Stomach (tissue), 9 donors: ENCODE results near the gene EFCC1. TPM values are rescaled to one million over a fixed set of nuclear protein-coding genes. Genes with fewer than 3 reads are reported as not detected.

Experiments
- DNase-seq, 2 donors: peaks; one replicate each; pipeline versions ENCODE4 v3.0.0 to v3.0.0-alpha.2; 2013 to 2019
- H3K27ac ChIP-seq, 5 donors: fragments of 200-600 bp in 4 of 5; sonication (generic) in 4 of 5; one replicate each; pipeline ENCODE4 v1.5.1; 2013 to 2019; ENCODE audit warnings: mild to moderate bottlenecking in 1 of 5, moderate library complexity in 1 of 5
- H3K27me3 ChIP-seq, 3 donors: fragments of 200-600 bp; sonication (generic); one replicate each; pipeline ENCODE4 v1.5.1; 2017 to 2019; ENCODE audit warnings: mixed run types in 1 of 3
- H3K36me3 ChIP-seq, 4 donors: fragments of 200-600 bp; sonication (generic); 1 replicate in 3 of 4; 2 replicates in 1 of 4; pipeline ENCODE4 v1.5.1; 2016 to 2019
- H3K4me1 ChIP-seq, 4 donors: fragments of 200-600 bp; sonication (generic); one replicate each; pipeline ENCODE4 v1.5.1; 2016 to 2019
- H3K4me3 ChIP-seq, 4 donors: fragments of 200-600 bp; sonication (generic) in 3 of 4; one replicate each; pipeline ENCODE4 v1.5.1; 2016 to 2019; ENCODE audit warnings: mild to moderate bottlenecking in 1 of 4
- H3K9me3 ChIP-seq, 4 donors: fragments of 200-600 bp; sonication (generic); one replicate each; pipeline ENCODE4 v1.5.1; 2016 to 2019
- EP300 ChIP-seq: sonication (generic); formaldehyde crosslinking; IDR thresholded peaks from one replicate; pipeline ENCODE4 v1.6.1; 2017; ENCODE audit warnings: antibody characterized with exemption
- POLR2A ChIP-seq, 4 donors: fragments of 450-650 bp; IDR thresholded peaks; one replicate each; pipeline ENCODE4 v1.6.1; 2016; ENCODE audit warnings: antibody characterized with exemption in 4 of 4, control low read depth in 2 of 4, mild to moderate bottlenecking in 1 of 4, moderate library complexity in 1 of 4
- POLR2AphosphoS5 ChIP-seq, 3 donors: sonication (generic); formaldehyde crosslinking; IDR thresholded peaks; one replicate each; pipeline ENCODE4 v1.6.1; 2016; ENCODE audit warnings: antibody characterized with exemption in 3 of 3
- WGBS, 5 donors: extraction: QIAGEN DNeasy Blood & Tissue Kit in 3 of 5; methylation state at CpG; one replicate each; pipeline versions ENCODE4 v1.1.5 to v1.1.7; 2013 to 2018; 5-methylcytosine and 5-hydroxymethylcytosine counted together
- intact Hi-C: fragments of 100-400 bp; cut with DNase I; formaldehyde crosslinking; loops from one replicate; pipeline ENCODE4 v1.15.1; 2023; ENCODE audit warnings: low total_unique reads
- polyA plus RNA-seq, 3 donors: library from polyadenylated mRNA; stranded (reverse); fragments of 200-250 nt; gene quantifications; one replicate each; pipeline ENCODE4 v1.2.3, GENCODE V29; 2013
- total RNA-seq, 5 donors: library from RNA; depleted of rRNA; stranded (reverse); fragments of >200 nt; gene quantifications; one replicate each; pipeline versions ENCODE4 v1.1.0 to v1.2.3, GENCODE V29; 2014 to 2016
- TF ChIP-seq, protein P1 (sequence below), 7 experiments: fragments of 450-650 bp in 4 of 7; fragments of 200-600 bp in 3 of 7; sonication (generic) in 3 of 7; IDR thresholded peaks; one replicate each; pipeline ENCODE4 v1.5.1; 2016 to 2019; ENCODE audit warnings: antibody characterized with exemption in 7 of 7, control low read depth in 2 of 7, mild to moderate bottlenecking in 1 of 7
- donor health status: healthy with polysubstance abuse.
- donor health status: Bipolar disorder and iron deficiency.
- donor health status: healthy.

Gene EFCC1
- total and polyA plus RNA-seq, 8 donors, result 1.0 to 13.9 (median 9.2) TPM

GRCh38 chr3:129081503-129081902 is 80.4 kb downstream of the EFCC1 start:
- no peaks in the 10 kb centered on the region for H3K9me3 ChIP-seq
- 52 to 68% (median 59%) methylated on average over 8 of the region's 8 CpGs for WGBS, 5 donors
- no peaks in the 10 kb centered on the region for H3K36me3 ChIP-seq
- intact Hi-C loops, result no loop called here
- H3K4me3 ChIP-seq, result no peak overlapping the region
- H3K27me3 ChIP-seq, result no peaks in the 10 kb centered on the region
- peaks cover 5 to 24% (median 10%) of the 10 kb centered on the region in 4 donors for H3K4me1 ChIP-seq
- H3K27ac ChIP-seq, result no peak overlapping the region
- TF ChIP-seq POLR2AphosphoS5 (IDR thresholded peaks at IDR 0.05), result no peak
- no peak for TF ChIP-seq EP300
- no peak for TF ChIP-seq POLR2A (IDR thresholded peaks at IDR 0.05)
- TF ChIP-seq, protein P1, sequence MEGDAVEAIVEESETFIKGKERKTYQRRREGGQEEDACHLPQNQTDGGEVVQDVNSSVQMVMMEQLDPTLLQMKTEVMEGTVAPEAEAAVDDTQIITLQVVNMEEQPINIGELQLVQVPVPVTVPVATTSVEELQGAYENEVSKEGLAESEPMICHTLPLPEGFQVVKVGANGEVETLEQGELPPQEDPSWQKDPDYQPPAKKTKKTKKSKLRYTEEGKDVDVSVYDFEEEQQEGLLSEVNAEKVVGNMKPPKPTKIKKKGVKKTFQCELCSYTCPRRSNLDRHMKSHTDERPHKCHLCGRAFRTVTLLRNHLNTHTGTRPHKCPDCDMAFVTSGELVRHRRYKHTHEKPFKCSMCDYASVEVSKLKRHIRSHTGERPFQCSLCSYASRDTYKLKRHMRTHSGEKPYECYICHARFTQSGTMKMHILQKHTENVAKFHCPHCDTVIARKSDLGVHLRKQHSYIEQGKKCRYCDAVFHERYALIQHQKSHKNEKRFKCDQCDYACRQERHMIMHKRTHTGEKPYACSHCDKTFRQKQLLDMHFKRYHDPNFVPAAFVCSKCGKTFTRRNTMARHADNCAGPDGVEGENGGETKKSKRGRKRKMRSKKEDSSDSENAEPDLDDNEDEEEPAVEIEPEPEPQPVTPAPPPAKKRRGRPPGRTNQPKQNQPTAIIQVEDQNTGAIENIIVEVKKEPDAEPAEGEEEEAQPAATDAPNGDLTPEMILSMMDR (IDR thresholded peaks at IDR 0.05), result no peak
- no peak for DNase-seq

- WGBS, 5 donors, result 75 to 83% (median 80%) methylated on average over 9 of the region's 9 CpGs
- no peak for TF ChIP-seq POLR2A (IDR thresholded peaks at IDR 0.05)
- TF ChIP-seq EP300, result no peak
- TF ChIP-seq POLR2AphosphoS5 (IDR thresholded peaks at IDR 0.05), result no peak
- Histone ChIP-seq H3K27me3 (no peaks in the 10 kb centered on the region), H3K4me1 (peaks cover 8 to 24% (median 9%) of the 10 kb centered on the region in 4 donors), H3K27ac (no peak overlapping the region), H3K36me3 (no peaks in the 10 kb centered on the region), H3K4me3 (no peak overlapping the region), H3K9me3 (no peaks in the 10 kb centered on the region)
- DNase-seq, result no peak
- intact Hi-C loops, result no loop called here
Measured at GRCh38 chr3:129082026-129082425, 80.9 kb downstream of the EFCC1 start.

- intact Hi-C loops, result no loop called here
- H3K9me3 ChIP-seq, result no peaks in the 10 kb centered on the region
- H3K4me1 ChIP-seq, result peaks cover 6 to 14% (median 8%) of the 10 kb centered on the region in 4 donors
- WGBS, 5 donors, result 75 to 81% (median 77%) methylated on average over 6 of the region's 6 CpGs
- no peaks in the 10 kb centered on the region for H3K27me3 ChIP-seq
- H3K4me3 ChIP-seq, result no peak overlapping the region
- no peak overlapping the region for H3K27ac ChIP-seq
- TF ChIP-seq POLR2A (IDR thresholded peaks at IDR 0.05), result no peak
- TF ChIP-seq, protein P1 (IDR thresholded peaks at IDR 0.05), result no peak
- TF ChIP-seq POLR2AphosphoS5 (IDR thresholded peaks at IDR 0.05), result no peak
- no peak for TF ChIP-seq EP300
- no peak for DNase-seq
- no peaks in the 10 kb centered on the region for H3K36me3 ChIP-seq
Measured at GRCh38 chr3:129084501-129084900, 83.4 kb downstream of the EFCC1 start.

DNA sequence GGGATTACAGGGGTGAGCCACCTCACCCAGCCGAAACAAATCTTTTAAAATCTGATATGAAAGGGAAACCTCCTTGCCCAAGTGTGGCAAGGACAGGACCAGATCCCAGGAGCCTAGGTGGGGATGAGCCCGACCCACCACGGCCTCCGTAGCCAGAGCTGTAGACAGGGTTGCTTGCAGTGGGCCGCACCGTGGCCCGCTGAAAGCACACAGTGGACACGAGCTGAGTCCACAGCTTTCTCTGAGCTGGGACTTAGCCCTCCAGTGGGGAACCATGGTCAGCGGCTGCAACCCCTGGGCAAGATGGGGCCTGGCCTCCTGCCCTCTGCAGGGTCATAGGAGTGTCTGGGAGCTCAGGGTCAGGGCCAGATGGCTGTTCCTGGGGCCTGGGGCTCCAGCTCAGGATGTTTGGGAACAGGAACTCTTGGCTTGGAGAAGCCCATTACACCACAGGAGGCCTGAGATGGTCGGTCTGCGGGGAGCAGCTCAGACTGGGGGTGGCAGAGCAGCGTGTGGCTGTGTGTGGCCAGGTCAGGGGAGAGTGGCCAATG is 84.1 kb downstream of the EFCC1 start:
- no peaks in the 10 kb centered on the region for H3K36me3 ChIP-seq
- H3K27ac ChIP-seq, result peak overlapping the region in 1 of 5 donors; percentile 90
- DNase-seq, result no peak
- intact Hi-C loops, result no loop called here
- peaks cover 6 to 14% (median 8%) of the 10 kb centered on the region in 4 donors for H3K4me1 ChIP-seq
- no peak for TF ChIP-seq POLR2AphosphoS5 (IDR thresholded peaks at IDR 0.05)
- no peak for TF ChIP-seq POLR2A (IDR thresholded peaks at IDR 0.05)
- TF ChIP-seq, protein P1 (IDR thresholded peaks at IDR 0.05), result no peak
- H3K27me3 ChIP-seq, result no peaks in the 10 kb centered on the region
- no peak overlapping the region for H3K4me3 ChIP-seq
- no peaks in the 10 kb centered on the region for H3K9me3 ChIP-seq
- 93 to 98% (median 96%) methylated on average over 8 to 12 of the region's 12 CpGs for WGBS, 5 donors

DNA sequence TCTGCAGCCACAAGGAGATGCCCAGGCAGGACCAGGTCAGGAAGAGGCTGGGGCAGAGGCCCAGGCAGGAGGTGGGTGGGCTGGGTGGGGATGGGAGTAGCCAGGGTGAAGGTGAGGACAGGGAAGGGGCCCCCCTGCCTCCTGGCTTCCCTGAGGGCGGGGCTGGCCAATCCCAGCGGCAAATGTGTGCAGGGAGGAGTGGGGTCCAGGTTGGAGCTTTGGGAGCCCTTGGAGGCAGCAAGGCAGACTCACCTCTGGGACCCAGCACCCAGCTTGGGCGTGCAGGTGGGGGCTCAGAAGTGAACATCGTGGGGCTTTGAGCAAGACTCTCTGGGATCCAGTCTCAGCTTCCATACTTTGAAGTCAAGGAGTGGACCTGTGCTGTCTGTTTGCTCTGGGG is 84.7 kb downstream of the EFCC1 start:
- intact Hi-C loops, result no loop called here
- H3K36me3 ChIP-seq, result no peaks in the 10 kb centered on the region
- no peak for DNase-seq
- no peak overlapping the region for H3K4me3 ChIP-seq
- no peaks in the 10 kb centered on the region for H3K27me3 ChIP-seq
- 82 to 92% (median 88%) methylated on average over 2 to 4 of the region's 4 CpGs for WGBS, 5 donors
- peak overlapping the region in 2 of 5 donors; percentile 78 to 90 for H3K27ac ChIP-seq
- peaks cover 6 to 14% (median 8%) of the 10 kb centered on the region in 4 donors for H3K4me1 ChIP-seq
- TF ChIP-seq EP300, result no peak
- TF ChIP-seq POLR2AphosphoS5 (IDR thresholded peaks at IDR 0.05), result no peak
- TF ChIP-seq, protein P1 (IDR thresholded peaks at IDR 0.05), result no peak
- TF ChIP-seq POLR2A (IDR thresholded peaks at IDR 0.05), result no peak
- no peaks in the 10 kb centered on the region for H3K9me3 ChIP-seq
